HCT116 (cell line): Measurements from ENCODE around the gene TBL1X. TPM values are rescaled to one million over a fixed set of nuclear protein-coding genes. Genes with fewer than 3 reads are reported as not detected.

Source experiments
- ATAC-seq: fragments of 200-7000 bp; cut with Tn5 transposase; 2 replicates; pipeline ENCODE4 v1.9.1; 2020; ENCODE audit warnings: mild to moderate bottlenecking, moderate library complexity
- BruUV-seq: library from RNA; stranded (reverse); fragments of 400-500 nt; replicated peaks from 2 replicates; lab custom pipeline; 2021; lab: Mats Ljungman, UMichigan
- CTCF ChIA-PET: fragments of 300-600 bp; sonication (Branson Sonifier 250); formaldehyde crosslinking; loops from one replicate; lab custom pipeline; 2021; ENCODE audit warnings: antibody characterized with exemption; lab: Charles Lee
- POLR2A ChIA-PET: fragments of 300-600, 350-600 bp; sonication (Branson Sonifier 250); formaldehyde crosslinking; loops from one replicate; lab custom pipeline; 2021; ENCODE audit warnings: antibody characterized with exemption; lab: Charles Lee
- RAD21 ChIA-PET, 2 experiments: fragments of 300-600 bp; sonication (Branson Sonifier 250); formaldehyde crosslinking; loops; one replicate each; lab custom pipeline; 2023; ENCODE audit warnings: low total read pairs in 2 of 2; ENCODE audit not compliant: uncharacterized antibody in 2 of 2, unreplicated experiment in 2 of 2, low non-redundant PET in 1 of 2; lab: Charles Lee
- DNase-seq: peaks from one replicate; pipeline ENCODE4 v3.0.0-alpha.2; 2010; ENCODE audit warnings: low read depth, low spot score
- H2AFZ ChIP-seq: fragments of 200-600 bp; shearing (Covaris generic), sonication (generic); 2 replicates; pipeline ENCODE4 v1.6.1; 2017; ENCODE audit warnings: low read depth, mixed run types, mixed read lengths, antibody characterized with exemption, low read length; ENCODE audit not compliant: poor library complexity, severe bottlenecking
- H3K27ac ChIP-seq: 2 replicates; pipeline ENCODE4 v1.5.1; 2012; ENCODE audit warnings: low read depth, low read length
- H3K27me3 ChIP-seq: fragments of 200-600 bp; sonication (generic); 2 replicates; pipeline ENCODE4 v1.6.1; 2016; ENCODE audit warnings: mixed run types, low read length, mixed read lengths; ENCODE audit not compliant: insufficient read depth
- H3K36me3 ChIP-seq, 2 experiments: fragments of 200-500 bp in 1 of 2; fragments of 200-600 bp in 1 of 2; sonication (Bioruptor generic) in 1 of 2; sonication (generic) in 1 of 2; 2 replicates each; pipeline versions ENCODE4 v1.5.1 to v1.6.1; 2014 to 2016; ENCODE audit warnings: low read length in 2 of 2, inconsistent platforms in 1 of 2, mixed read lengths in 1 of 2, mixed run types in 1 of 2; ENCODE audit not compliant: insufficient read depth in 2 of 2, control insufficient read depth in 1 of 2
- H3K4me1 ChIP-seq, 2 experiments: fragments of 200-600 bp in 1 of 2; sonication (generic) in 1 of 2; 2 replicates each; pipeline versions ENCODE4 v1.5.1 to v1.6.1; 2012 to 2017; ENCODE audit warnings: low read length in 2 of 2, inconsistent platforms in 1 of 2, mild to moderate bottlenecking in 1 of 2, mixed read lengths in 1 of 2, mixed run types in 1 of 2, moderate library complexity in 1 of 2; ENCODE audit not compliant: insufficient read depth in 2 of 2, control insufficient read depth in 1 of 2
- H3K4me2 ChIP-seq: fragments of 200-600 bp; sonication (generic); 2 replicates; pipeline ENCODE4 v1.6.1; 2017; ENCODE audit warnings: mixed run types, low read length, mixed read lengths
- H3K4me3 ChIP-seq, 2 experiments: fragments of 200-600 bp in 1 of 2; sonication (generic) in 1 of 2; replicated peaks in 1 of 2; 2 replicates each; pipeline ENCODE4 v1.5.1; 2011 to 2016; ENCODE audit warnings: low read length in 2 of 2, control low read depth in 1 of 2, low read depth in 1 of 2, mild to moderate bottlenecking in 1 of 2, mixed read lengths in 1 of 2, mixed run types in 1 of 2
- H3K79me2 ChIP-seq: fragments of 200-600 bp; sonication (generic); 2 replicates; pipeline ENCODE4 v1.6.1; 2017; ENCODE audit warnings: mild to moderate bottlenecking, mixed run types, low read length, moderate library complexity, mixed read lengths; ENCODE audit not compliant: insufficient read depth
- H3K9ac ChIP-seq: fragments of 200-600 bp; sonication (generic); 2 replicates; pipeline ENCODE4 v1.6.1; 2016; ENCODE audit warnings: low read length, mixed read lengths
- H3K9me2 ChIP-seq: fragments of 200-600 bp; sonication (generic), shearing (Covaris generic); 2 replicates; pipeline ENCODE4 v1.6.1; 2017; ENCODE audit warnings: mixed run types, mild to moderate bottlenecking, moderate library complexity; ENCODE audit not compliant: insufficient read depth
- H3K9me3 ChIP-seq, 2 experiments: fragments of 200-500 bp in 1 of 2; fragments of 200-600 bp in 1 of 2; sonication (Bioruptor generic) in 1 of 2; sonication (generic) in 1 of 2; 2 replicates each; pipeline ENCODE4 v1.6.1; 2014 to 2017; ENCODE audit warnings: low read length in 2 of 2, mixed read lengths in 2 of 2, inconsistent platforms in 1 of 2, low read depth in 1 of 2, mild to moderate bottlenecking in 1 of 2, mixed run types in 1 of 2, moderate library complexity in 1 of 2; ENCODE audit not compliant: control insufficient read depth in 1 of 2, insufficient read depth in 1 of 2
- H4K20me1 ChIP-seq: fragments of 200-600 bp; sonication (generic), shearing (Covaris generic); 2 replicates; pipeline ENCODE4 v1.6.1; 2017; ENCODE audit warnings: mixed run types, mild to moderate bottlenecking, moderate library complexity; ENCODE audit not compliant: insufficient read depth
- EZH2 ChIP-seq: fragments of 200-600 bp; sonication (generic); IDR thresholded peaks from 2 replicates; pipeline ENCODE4 v1.6.1; 2017; ENCODE audit warnings: antibody characterized with exemption, mixed run types
- FOSL1 ChIP-seq: IDR thresholded peaks from 2 replicates; pipeline ENCODE4 v1.6.1; 2012; ENCODE audit warnings: low read depth
- JUND ChIP-seq: IDR thresholded peaks from 2 replicates; pipeline ENCODE4 v1.6.1; 2012
- SIN3A ChIP-seq: IDR thresholded peaks from 2 replicates; pipeline ENCODE4 v1.6.1; 2012; ENCODE audit warnings: low read depth
- SRF ChIP-seq: IDR thresholded peaks from 2 replicates; pipeline ENCODE4 v1.6.1; 2012; ENCODE audit warnings: low read depth
- TCF7L2 ChIP-seq: IDR thresholded peaks from 2 replicates; pipeline ENCODE4 v1.7.0; 2011; ENCODE audit warnings: borderline replicate concordance, inconsistent platforms; ENCODE audit not compliant: insufficient read depth, insufficient read length; ENCODE audit errors: extremely low read depth
- ZNF274 ChIP-seq: fragments of 200-500 bp; sonication (Bioruptor generic); IDR thresholded peaks from 2 replicates; pipeline ENCODE4 v1.6.1; 2014; ENCODE audit warnings: mild to moderate bottlenecking, low read depth, low read length, inconsistent platforms
- intact Hi-C: fragments of 100-400 bp; cut with micrococcal nuclease; formaldehyde crosslinking; loops from 2 replicates; pipeline ENCODE4 v1.10.0; 2022
- total RNA-seq: library from RNA; stranded (reverse); gene quantifications from one replicate; pipeline ENCODE4 v1.2.1, GENCODE V29; 2021; ENCODE audit not compliant: unreplicated experiment
- TF ChIP-seq, protein P1 (sequence below): IDR thresholded peaks from 2 replicates; pipeline ENCODE4 v1.6.1; 2011; ENCODE audit warnings: mild to moderate bottlenecking, low read length, moderate library complexity; ENCODE audit not compliant: insufficient replicate concordance; ENCODE audit errors: extremely low read depth
- TF ChIP-seq, protein P2 (sequence below): IDR thresholded peaks from 2 replicates; pipeline ENCODE4 v1.6.1; 2012; ENCODE audit warnings: low read depth

TBL1X gene
- total RNA-seq, 1 experiment from 2014 or later = 37.8 TPM

DNA sequence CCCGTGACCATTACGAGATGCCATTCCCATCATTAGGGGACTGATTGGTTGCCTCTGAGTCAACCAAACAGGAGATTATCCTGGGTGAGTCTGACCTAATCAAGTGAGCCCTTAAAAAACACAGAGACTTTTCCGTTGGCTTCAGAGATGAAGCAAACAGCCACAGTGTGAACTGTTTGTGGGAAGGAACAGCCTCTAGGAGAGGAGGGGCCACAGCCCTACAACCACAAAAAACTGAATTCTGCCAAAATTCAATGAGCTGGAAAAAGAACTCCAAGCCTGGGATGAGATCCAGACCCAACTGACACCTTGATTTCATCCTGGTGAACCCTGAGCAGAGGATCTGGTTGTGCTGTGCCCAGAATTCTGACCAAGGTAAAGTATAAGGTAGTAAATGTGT lies 31.3 kb upstream of the TBL1X start:
- no TSS peak for BruUV-seq
- H3K9me2 ChIP-seq = no peaks in the 10 kb centered on the region
- H3K4me1 ChIP-seq = no peaks in the 10 kb centered on the region
- H3K9ac ChIP-seq = no peak overlapping the region
- no peak overlapping the region for H3K4me3 ChIP-seq
- H3K27ac ChIP-seq = no peak overlapping the region
- DNase-seq (no peak), ATAC-seq (no peak)
- intact Hi-C loops = no loop called here
- H2AFZ ChIP-seq = no peak overlapping the region
- no peaks in the 10 kb centered on the region for H3K27me3 ChIP-seq
- ChIA-PET RAD21 (no interaction called here), CTCF (no interaction called here), POLR2A (no interaction called here)
- H3K36me3 ChIP-seq = no peaks in the 10 kb centered on the region
- no peaks in the 10 kb centered on the region for H3K79me2 ChIP-seq
- no peaks in the 10 kb centered on the region for H4K20me1 ChIP-seq
- no peak overlapping the region for H3K4me2 ChIP-seq
- H3K9me3 ChIP-seq = no peaks in the 10 kb centered on the region
- TF ChIP-seq EZH2 = no peak
- no peak for TF ChIP-seq TCF7L2
- TF ChIP-seq ZNF274 = no peak
- TF ChIP-seq SRF = no peak
- TF ChIP-seq, protein P1, sequence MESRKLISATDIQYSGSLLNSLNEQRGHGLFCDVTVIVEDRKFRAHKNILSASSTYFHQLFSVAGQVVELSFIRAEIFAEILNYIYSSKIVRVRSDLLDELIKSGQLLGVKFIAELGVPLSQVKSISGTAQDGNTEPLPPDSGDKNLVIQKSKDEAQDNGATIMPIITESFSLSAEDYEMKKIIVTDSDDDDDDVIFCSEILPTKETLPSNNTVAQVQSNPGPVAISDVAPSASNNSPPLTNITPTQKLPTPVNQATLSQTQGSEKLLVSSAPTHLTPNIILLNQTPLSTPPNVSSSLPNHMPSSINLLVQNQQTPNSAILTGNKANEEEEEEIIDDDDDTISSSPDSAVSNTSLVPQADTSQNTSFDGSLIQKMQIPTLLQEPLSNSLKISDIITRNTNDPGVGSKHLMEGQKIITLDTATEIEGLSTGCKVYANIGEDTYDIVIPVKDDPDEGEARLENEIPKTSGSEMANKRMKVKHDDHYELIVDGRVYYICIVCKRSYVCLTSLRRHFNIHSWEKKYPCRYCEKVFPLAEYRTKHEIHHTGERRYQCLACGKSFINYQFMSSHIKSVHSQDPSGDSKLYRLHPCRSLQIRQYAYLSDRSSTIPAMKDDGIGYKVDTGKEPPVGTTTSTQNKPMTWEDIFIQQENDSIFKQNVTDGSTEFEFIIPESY = no peak
- no peak for TF ChIP-seq FOSL1
- no peak for TF ChIP-seq JUND
- TF ChIP-seq, protein P2, sequence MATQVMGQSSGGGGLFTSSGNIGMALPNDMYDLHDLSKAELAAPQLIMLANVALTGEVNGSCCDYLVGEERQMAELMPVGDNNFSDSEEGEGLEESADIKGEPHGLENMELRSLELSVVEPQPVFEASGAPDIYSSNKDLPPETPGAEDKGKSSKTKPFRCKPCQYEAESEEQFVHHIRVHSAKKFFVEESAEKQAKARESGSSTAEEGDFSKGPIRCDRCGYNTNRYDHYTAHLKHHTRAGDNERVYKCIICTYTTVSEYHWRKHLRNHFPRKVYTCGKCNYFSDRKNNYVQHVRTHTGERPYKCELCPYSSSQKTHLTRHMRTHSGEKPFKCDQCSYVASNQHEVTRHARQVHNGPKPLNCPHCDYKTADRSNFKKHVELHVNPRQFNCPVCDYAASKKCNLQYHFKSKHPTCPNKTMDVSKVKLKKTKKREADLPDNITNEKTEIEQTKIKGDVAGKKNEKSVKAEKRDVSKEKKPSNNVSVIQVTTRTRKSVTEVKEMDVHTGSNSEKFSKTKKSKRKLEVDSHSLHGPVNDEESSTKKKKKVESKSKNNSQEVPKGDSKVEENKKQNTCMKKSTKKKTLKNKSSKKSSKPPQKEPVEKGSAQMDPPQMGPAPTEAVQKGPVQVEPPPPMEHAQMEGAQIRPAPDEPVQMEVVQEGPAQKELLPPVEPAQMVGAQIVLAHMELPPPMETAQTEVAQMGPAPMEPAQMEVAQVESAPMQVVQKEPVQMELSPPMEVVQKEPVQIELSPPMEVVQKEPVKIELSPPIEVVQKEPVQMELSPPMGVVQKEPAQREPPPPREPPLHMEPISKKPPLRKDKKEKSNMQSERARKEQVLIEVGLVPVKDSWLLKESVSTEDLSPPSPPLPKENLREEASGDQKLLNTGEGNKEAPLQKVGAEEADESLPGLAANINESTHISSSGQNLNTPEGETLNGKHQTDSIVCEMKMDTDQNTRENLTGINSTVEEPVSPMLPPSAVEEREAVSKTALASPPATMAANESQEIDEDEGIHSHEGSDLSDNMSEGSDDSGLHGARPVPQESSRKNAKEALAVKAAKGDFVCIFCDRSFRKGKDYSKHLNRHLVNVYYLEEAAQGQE = no peak
- no peak for TF ChIP-seq SIN3A
